HCT116 (cell line): ENCODE measurements around the gene AP3S1.
"Not testable (repeated sequence)": the region's sequence is repeated elsewhere in the genome, so short reads cannot be mapped to it uniquely, and the experiment has no call there.

ENCODE experiments used
- CBX3 ChIP-seq: IDR thresholded peaks from 2 replicates; pipeline ENCODE4 v1.6.1; 2012; ENCODE audit warnings: low read depth
- CEBPB ChIP-seq: IDR thresholded peaks from 2 replicates; pipeline ENCODE4 v1.6.1; 2012; ENCODE audit warnings: low read depth
- ELF1 ChIP-seq: IDR thresholded peaks from 2 replicates; pipeline ENCODE4 v1.6.1; 2012; ENCODE audit warnings: low read depth, borderline replicate concordance
- EZH2 ChIP-seq: fragments of 200-600 bp; sonication (generic); IDR thresholded peaks from 2 replicates; pipeline ENCODE4 v1.6.1; 2017; ENCODE audit warnings: antibody characterized with exemption, mixed run types
- JUND ChIP-seq: IDR thresholded peaks from 2 replicates; pipeline ENCODE4 v1.6.1; 2012
- POLR2A ChIP-seq: IDR thresholded peaks from 2 replicates; pipeline ENCODE4 v1.7.0; 2011; ENCODE audit warnings: borderline replicate concordance; ENCODE audit not compliant: insufficient read depth, insufficient read length; ENCODE audit errors: extremely low read depth
- POLR2AphosphoS5 ChIP-seq: IDR thresholded peaks from 2 replicates; pipeline ENCODE4 v1.6.1; 2011; ENCODE audit warnings: mild to moderate bottlenecking, low read depth, low read length, moderate library complexity
- SIN3A ChIP-seq: IDR thresholded peaks from 2 replicates; pipeline ENCODE4 v1.6.1; 2012; ENCODE audit warnings: low read depth
- SP1 ChIP-seq: IDR thresholded peaks from 2 replicates; pipeline ENCODE4 v1.6.1; 2012; ENCODE audit warnings: low read depth
- ZFX ChIP-seq: fragments of 450-650 bp; IDR thresholded peaks from 2 replicates; pipeline ENCODE4 v1.6.1; 2017
- TF ChIP-seq, protein P1 (sequence below): IDR thresholded peaks from 2 replicates; pipeline ENCODE4 v1.6.1; 2012
- TF ChIP-seq, protein P2 (sequence below): IDR thresholded peaks from 2 replicates; pipeline ENCODE4 v1.6.1; 2011; ENCODE audit warnings: mild to moderate bottlenecking, low read length, moderate library complexity; ENCODE audit not compliant: insufficient replicate concordance; ENCODE audit errors: extremely low read depth
- TF ChIP-seq, protein P3 (sequence below), 3 experiments: fragments of 200-600 bp in 1 of 3; sonication (generic) in 1 of 3; IDR thresholded peaks in 2 of 3; conservative IDR thresholded peaks in 1 of 3; 2 replicates each; pipeline ENCODE4 v1.5.1; 2012 to 2017; ENCODE audit warnings: low read depth in 2 of 3, low read length in 2 of 3, antibody characterized with exemption in 1 of 3, borderline replicate concordance in 1 of 3, control low read depth in 1 of 3, mild to moderate bottlenecking in 1 of 3, mixed read lengths in 1 of 3, mixed run types in 1 of 3, moderate library complexity in 1 of 3; ENCODE audit not compliant: insufficient read depth in 1 of 3

DNA sequence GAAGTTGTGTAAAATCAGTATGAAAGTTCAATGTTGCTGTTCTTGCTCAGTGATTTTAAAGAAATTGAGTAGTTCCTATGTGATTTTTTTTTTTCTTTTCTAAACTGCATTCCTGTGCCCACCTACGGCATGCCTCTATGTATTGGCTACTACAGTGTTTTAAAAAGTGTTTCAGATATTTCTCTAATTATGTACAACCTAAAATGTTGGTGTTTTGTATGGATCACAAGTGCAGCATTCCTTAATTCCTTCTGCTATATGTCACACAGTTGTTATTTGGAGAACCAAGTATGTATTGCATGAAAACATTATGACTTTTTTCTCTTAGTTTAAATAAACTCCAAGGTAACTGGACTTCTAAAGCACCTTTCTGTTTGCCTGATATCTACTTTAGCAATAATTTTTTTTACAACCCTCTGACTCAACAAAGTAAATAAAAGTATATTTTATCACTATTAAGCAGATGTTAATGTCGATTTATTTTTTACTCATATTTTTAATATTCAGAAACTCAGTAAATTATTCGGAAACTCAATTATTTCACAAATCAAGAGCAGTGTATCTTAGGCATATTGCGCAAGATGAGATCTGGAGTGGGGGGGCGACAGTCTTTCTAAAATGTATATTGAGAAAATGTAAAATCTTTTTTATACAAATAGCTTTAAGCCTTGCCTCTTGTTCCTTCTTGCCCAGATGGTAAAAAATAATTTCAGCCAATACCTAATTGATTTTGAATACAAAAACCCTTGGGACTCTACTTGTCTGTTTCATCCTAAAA, 72.1 kb downstream of the AP3S1 start:
- not testable (repeated sequence) for TF ChIP-seq ZFX, POLR2A, SIN3A, EZH2, CBX3, POLR2AphosphoS5, ELF1, SP1, JUND
- TF ChIP-seq, protein P1, sequence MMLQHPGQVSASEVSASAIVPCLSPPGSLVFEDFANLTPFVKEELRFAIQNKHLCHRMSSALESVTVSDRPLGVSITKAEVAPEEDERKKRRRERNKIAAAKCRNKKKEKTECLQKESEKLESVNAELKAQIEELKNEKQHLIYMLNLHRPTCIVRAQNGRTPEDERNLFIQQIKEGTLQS = not testable (repeated sequence)
- TF ChIP-seq, protein P2, sequence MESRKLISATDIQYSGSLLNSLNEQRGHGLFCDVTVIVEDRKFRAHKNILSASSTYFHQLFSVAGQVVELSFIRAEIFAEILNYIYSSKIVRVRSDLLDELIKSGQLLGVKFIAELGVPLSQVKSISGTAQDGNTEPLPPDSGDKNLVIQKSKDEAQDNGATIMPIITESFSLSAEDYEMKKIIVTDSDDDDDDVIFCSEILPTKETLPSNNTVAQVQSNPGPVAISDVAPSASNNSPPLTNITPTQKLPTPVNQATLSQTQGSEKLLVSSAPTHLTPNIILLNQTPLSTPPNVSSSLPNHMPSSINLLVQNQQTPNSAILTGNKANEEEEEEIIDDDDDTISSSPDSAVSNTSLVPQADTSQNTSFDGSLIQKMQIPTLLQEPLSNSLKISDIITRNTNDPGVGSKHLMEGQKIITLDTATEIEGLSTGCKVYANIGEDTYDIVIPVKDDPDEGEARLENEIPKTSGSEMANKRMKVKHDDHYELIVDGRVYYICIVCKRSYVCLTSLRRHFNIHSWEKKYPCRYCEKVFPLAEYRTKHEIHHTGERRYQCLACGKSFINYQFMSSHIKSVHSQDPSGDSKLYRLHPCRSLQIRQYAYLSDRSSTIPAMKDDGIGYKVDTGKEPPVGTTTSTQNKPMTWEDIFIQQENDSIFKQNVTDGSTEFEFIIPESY = not testable (repeated sequence)
- TF ChIP-seq, protein P3, sequence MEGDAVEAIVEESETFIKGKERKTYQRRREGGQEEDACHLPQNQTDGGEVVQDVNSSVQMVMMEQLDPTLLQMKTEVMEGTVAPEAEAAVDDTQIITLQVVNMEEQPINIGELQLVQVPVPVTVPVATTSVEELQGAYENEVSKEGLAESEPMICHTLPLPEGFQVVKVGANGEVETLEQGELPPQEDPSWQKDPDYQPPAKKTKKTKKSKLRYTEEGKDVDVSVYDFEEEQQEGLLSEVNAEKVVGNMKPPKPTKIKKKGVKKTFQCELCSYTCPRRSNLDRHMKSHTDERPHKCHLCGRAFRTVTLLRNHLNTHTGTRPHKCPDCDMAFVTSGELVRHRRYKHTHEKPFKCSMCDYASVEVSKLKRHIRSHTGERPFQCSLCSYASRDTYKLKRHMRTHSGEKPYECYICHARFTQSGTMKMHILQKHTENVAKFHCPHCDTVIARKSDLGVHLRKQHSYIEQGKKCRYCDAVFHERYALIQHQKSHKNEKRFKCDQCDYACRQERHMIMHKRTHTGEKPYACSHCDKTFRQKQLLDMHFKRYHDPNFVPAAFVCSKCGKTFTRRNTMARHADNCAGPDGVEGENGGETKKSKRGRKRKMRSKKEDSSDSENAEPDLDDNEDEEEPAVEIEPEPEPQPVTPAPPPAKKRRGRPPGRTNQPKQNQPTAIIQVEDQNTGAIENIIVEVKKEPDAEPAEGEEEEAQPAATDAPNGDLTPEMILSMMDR (IDR thresholded peaks at IDR 0.05 in 2 of 3, conservative IDR thresholded peaks at IDR 0.05 in 1 of 3; ENCODE audit: borderline replicate concordance in 1 of 3, insufficient read depth in 1 of 3, low read depth in 2 of 3, low read length in 2 of 3) = not testable (repeated sequence)
- TF ChIP-seq CEBPB = peak; percentile 70; the same call in 1 of the 2 replicates
